Natural killer cell treated with Interleukin-12 subunit alpha and Interleukin-12 subunit beta and Interleukin-15 and Interleukin-18, amount 100 ng/mL, for 72 hours (primary cell): ENCODE results near the gene SORBS2. TPM values are rescaled to one million over a fixed set of nuclear protein-coding genes. Genes with fewer than 3 reads are reported as not detected.
"Not testable (repeated sequence)": the region's sequence is repeated elsewhere in the genome, so short reads cannot be mapped to it uniquely, and the experiment has no call there.

Experiments
- ATAC-seq, 2 donors: fragments of 150-1000 bp; cut with Tn5 transposase in 1 of 2; sonication (Bioruptor Pico), chemical (Tn5 transposase) in 1 of 2; 2 replicates each; pipeline ENCODE4 v1.10.0; 2021
- DNase-seq: peaks from one replicate; pipeline ENCODE4 v3.0.0; 2022; ENCODE audit warnings: low spot score
- H3K27ac Mint-ChIP-seq, 2 donors: 1 replicate in 1 of 2; 2 replicates in 1 of 2; pipeline ENCODE4 v1.8.0; 2022; ENCODE audit warnings: mixed read lengths in 2 of 2, mild to moderate bottlenecking in 1 of 2, moderate library complexity in 1 of 2
- H3K27me3 Mint-ChIP-seq, 2 donors: 1 replicate in 1 of 2; 2 replicates in 1 of 2; pipeline ENCODE4 v1.8.0; 2022; ENCODE audit warnings: mixed read lengths in 2 of 2
- H3K36me3 Mint-ChIP-seq: one replicate; pipeline ENCODE4 v1.8.0; 2022; ENCODE audit warnings: mixed read lengths
- H3K4me1 Mint-ChIP-seq, 2 donors: 1 replicate in 1 of 2; 2 replicates in 1 of 2; pipeline ENCODE4 v1.8.0; 2022; ENCODE audit warnings: low read depth in 2 of 2, mixed read lengths in 2 of 2, mild to moderate bottlenecking in 1 of 2
- H3K4me3 Mint-ChIP-seq: one replicate; pipeline ENCODE4 v1.8.0; 2022; ENCODE audit warnings: mixed read lengths
- H3K9me3 Mint-ChIP-seq: 2 replicates; pipeline ENCODE4 v1.8.0; 2022; ENCODE audit warnings: mixed read lengths
- total RNA-seq, 2 donors: library from RNA; stranded (reverse); gene quantifications; one replicate each; pipeline ENCODE4 v1.2.3, GENCODE V29; 2022

SORBS2 gene
- total RNA-seq, 2 donors from 2014 or later = not detected

DNA sequence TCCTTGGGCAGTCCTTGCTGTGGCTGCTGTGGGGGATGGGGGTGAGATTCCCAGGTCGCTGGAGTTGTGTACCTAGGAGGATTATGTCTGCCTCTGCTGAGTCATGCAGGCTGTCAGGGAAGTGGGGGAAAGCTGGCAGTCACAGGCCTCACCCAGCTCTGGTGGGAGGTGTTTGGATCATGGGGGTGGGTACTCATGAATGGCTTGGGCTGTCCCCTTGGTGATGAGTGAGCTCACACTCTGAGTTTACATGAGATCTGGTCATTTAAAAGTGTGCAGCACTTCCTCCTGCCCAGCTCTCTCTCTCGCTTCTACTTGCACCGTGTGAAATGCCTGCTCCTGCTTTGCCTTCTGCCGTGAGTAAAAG is 252.1 kb downstream of the SORBS2 start:
- Mint-ChIP-seq H3K36me3 (no peaks in the 10 kb centered on the region), H3K4me3 (no peak overlapping the region), H3K27me3 (peaks cover 19 to 29% of the 10 kb centered on the region in 2 donors), H3K27ac (no peak overlapping the region), H3K4me1 (no peaks in the 10 kb centered on the region), H3K9me3 (peaks cover 4% of the 10 kb centered on the region)
- ATAC-seq = no peak
- no peak for DNase-seq

DNA sequence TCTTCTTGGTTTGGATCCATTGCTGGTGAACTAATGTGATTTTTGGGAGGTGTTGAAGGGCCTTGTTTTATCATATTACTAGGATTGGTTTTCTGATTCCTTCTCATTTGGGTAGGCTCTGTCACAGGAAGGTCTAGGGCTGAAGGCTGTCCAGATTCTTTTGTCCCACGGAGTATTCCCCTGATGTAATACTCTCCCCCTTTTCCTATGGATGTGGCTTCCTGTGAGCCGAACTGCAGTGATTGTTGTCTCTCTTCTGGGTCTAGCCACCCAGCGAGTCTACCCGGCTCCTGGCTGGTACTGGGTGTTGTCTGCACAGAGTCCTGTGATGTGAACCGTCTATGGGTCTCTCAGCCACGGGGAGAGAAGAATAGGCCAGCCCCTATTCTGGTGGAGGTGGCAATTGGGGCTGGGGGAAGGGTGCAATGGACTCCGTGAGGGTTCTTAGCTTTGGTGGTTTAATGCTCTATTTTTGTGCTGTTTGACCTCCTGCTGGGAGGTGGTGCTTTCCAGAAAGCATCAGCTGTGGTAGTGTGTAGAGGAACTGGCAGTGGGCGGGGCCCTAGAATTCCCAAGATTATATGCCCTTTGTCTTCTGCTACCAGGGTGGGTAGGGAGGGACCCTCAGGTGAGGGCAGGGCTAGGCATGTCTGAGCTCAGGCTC is 252.6 kb downstream of the SORBS2 start:
- not testable (repeated sequence) for H3K4me3 Mint-ChIP-seq, H3K36me3 Mint-ChIP-seq, H3K4me1 Mint-ChIP-seq, ATAC-seq, H3K27ac Mint-ChIP-seq, H3K9me3 Mint-ChIP-seq, DNase-seq
- H3K27me3 Mint-ChIP-seq = peaks cover 19 to 27% of the 10 kb centered on the region in 2 donors

DNA sequence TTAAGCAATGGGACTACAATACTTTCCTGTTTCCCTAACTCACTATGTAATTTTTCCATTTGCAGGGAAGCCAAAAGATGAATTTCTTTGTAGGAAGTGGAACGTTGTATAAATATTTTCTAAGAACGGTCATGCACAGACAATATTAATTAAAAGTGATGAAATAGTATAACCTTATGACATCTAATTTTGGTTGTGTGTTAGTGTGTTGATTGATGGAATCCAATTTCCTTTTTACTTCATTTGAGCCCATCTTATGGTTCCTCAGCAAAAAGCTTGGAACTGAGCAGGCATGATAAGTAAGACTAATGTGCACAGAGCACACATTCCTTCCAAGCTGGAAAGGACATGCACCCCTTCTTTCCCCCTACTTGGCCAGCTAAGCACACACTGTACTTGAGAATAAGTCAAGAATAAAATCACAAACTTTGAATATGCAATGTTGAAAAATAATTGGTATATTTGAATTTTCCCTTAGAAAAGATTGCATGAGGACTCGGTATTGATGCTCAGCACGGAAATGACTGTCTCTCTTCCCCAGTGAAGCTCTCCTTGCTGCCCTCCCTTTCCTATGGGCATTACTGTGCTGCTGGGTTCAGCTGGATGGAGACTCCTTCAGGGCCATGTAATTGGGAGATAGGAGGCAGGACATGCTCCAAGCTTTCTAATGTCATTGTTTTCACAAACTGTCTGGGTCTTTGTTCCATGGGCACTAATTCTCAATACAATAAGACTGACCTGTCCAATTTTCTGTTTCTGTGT is 257.4 kb downstream of the SORBS2 start:
- Mint-ChIP-seq H3K4me1 (no peaks in the 10 kb centered on the region), H3K27ac (no peak overlapping the region)
- no peak for ATAC-seq

DNA sequence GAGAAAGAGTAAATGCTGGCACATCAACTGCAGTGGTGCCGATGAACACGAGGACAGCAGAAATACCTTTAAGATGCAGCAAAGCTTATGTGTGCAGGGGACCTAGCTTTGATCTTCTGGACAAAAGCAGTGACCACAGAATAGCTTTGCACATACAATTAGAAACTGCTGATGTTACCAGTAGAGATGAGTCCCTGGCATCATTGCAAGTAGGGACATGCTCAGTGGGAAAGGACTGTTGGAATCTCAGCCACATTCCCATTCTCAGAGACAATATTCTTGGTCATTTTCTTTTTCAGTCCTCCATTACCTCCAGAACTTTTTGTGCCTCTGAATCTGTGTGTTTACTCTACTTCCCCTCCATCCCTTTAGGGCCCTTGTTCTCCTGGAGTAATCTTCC is 259.7 kb downstream of the SORBS2 start:
- DNase-seq (no peak), ATAC-seq (no peak)
- H3K4me1 Mint-ChIP-seq = no peaks in the 10 kb centered on the region
- no peak overlapping the region for H3K27ac Mint-ChIP-seq
- H3K9me3 Mint-ChIP-seq = peaks cover 4% of the 10 kb centered on the region
- H3K36me3 Mint-ChIP-seq = no peaks in the 10 kb centered on the region
- H3K27me3 Mint-ChIP-seq = peaks cover 7 to 15% of the 10 kb centered on the region in 2 donors
- no peak overlapping the region for H3K4me3 Mint-ChIP-seq

More for the DNA sequence above, 257.4 kb downstream of the SORBS2 start:
- H3K36me3 Mint-ChIP-seq = no peaks in the 10 kb centered on the region
- peaks cover 19 to 24% of the 10 kb centered on the region in 2 donors for H3K27me3 Mint-ChIP-seq
- H3K4me3 Mint-ChIP-seq = no peak overlapping the region
- peaks cover 4% of the 10 kb centered on the region for H3K9me3 Mint-ChIP-seq
- DNase-seq = no peak

DNA sequence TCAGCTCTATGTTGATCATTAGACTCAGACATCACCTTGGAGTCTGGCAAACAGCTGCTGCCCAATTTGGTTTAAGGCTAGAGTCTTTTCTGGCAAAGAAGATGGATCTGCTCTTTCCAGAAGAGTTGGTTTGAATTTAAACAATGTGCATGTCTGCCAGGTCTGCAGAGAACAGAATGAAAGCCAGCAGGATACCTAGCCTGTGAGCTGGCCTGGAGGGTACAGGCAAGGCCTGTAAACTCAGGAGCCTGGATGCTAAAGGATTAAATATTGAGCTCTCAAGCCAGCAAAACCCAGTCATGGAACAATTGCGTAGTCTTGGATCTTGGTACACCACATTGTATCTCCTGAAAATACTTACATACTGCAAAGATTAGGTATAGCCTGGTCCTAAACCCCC is 261.1 kb downstream of the SORBS2 start:
- DNase-seq (no peak), ATAC-seq (no peak)
- H3K27me3 Mint-ChIP-seq = peaks cover 0 to 17% of the 10 kb centered on the region in 2 donors
- no peak overlapping the region for H3K4me3 Mint-ChIP-seq
- H3K36me3 Mint-ChIP-seq = no peaks in the 10 kb centered on the region
- no peaks in the 10 kb centered on the region for H3K4me1 Mint-ChIP-seq
- no peaks in the 10 kb centered on the region for H3K9me3 Mint-ChIP-seq
- no peak overlapping the region for H3K27ac Mint-ChIP-seq

DNA sequence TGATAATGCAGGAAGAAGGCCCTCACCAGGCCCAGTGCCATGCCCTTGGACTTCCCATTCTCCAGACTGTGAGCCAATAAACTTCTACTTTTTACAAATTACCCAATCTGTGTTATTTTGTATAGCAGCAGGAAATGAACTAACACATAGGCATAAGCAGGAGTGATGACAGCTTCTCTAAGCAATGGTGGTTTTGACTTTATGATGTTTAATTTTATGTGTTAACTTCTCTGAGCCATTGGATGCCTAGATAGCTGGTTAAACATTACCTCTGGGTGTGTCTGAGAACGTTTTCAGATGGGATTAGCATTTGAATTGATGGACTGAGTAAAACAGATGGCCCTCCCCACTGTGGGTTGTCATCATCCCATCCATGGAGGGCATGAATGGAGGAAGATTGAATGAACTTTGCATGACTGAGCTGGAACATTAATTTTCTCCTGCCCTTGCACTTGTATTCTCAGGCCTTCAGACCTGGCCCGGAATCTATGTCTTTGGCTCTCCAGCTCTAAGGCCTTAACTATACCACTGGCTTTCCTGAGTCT is 262.8 kb downstream of the SORBS2 start:
- DNase-seq = no peak
- H3K36me3 Mint-ChIP-seq = no peaks in the 10 kb centered on the region
- no peak overlapping the region for H3K4me3 Mint-ChIP-seq
- H3K27me3 Mint-ChIP-seq = peaks cover 0 to 15% of the 10 kb centered on the region in 2 donors
- H3K9me3 Mint-ChIP-seq = no peaks in the 10 kb centered on the region
- ATAC-seq = no peak
- no peaks in the 10 kb centered on the region for H3K4me1 Mint-ChIP-seq
- no peak overlapping the region for H3K27ac Mint-ChIP-seq

DNA sequence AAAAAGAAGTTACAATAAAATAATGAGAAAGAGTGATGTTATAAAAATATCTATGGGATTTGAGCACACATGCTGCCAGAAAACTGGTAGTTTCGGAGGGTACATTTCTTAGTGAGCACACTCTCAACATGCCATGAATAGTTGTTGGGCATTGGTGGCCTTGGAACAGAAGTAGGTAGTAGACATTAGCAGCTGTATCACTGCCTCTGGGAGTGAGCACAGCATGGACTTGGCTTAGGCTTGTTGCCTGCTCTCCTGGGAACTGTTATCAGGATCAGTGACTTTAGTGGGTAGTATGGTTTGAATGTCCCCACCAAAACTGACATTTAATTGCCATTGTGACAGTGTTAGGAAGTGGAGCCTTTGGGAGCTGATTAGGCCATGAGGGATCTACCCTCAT is 263.4 kb downstream of the SORBS2 start:
- no peak for DNase-seq
- H3K9me3 Mint-ChIP-seq = no peaks in the 10 kb centered on the region
- H3K4me3 Mint-ChIP-seq = no peak overlapping the region
- ATAC-seq = no peak
- no peaks in the 10 kb centered on the region for H3K4me1 Mint-ChIP-seq
- H3K27ac Mint-ChIP-seq = no peak overlapping the region
- H3K36me3 Mint-ChIP-seq = no peaks in the 10 kb centered on the region
- peaks cover 0 to 15% of the 10 kb centered on the region in 2 donors for H3K27me3 Mint-ChIP-seq

DNA sequence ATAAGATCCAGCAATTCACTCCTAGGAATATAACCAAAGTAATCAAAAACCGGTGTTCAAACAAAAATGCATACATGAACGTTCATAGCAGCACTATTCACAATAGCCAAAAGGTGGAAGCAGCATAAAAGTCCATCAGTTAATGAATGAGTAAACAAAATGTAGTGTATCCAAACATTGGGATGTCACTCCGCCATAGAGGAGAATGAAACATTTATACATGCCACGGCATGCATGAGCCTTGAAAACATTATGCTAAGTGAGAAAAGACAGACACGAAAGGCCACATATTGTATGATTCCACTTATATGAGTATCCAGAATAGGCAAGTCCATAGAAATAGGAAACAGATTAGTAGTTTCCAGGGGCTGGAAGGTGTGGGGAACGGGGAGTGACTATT is 265.7 kb downstream of the SORBS2 start:
- DNase-seq (no peak), ATAC-seq (no peak)
- peaks cover 12 to 18% of the 10 kb centered on the region in 2 donors for H3K27me3 Mint-ChIP-seq
- no peaks in the 10 kb centered on the region for H3K36me3 Mint-ChIP-seq
- no peak overlapping the region for H3K27ac Mint-ChIP-seq
- H3K4me1 Mint-ChIP-seq = no peaks in the 10 kb centered on the region
- H3K4me3 Mint-ChIP-seq = no peak overlapping the region
- no peaks in the 10 kb centered on the region for H3K9me3 Mint-ChIP-seq

DNA sequence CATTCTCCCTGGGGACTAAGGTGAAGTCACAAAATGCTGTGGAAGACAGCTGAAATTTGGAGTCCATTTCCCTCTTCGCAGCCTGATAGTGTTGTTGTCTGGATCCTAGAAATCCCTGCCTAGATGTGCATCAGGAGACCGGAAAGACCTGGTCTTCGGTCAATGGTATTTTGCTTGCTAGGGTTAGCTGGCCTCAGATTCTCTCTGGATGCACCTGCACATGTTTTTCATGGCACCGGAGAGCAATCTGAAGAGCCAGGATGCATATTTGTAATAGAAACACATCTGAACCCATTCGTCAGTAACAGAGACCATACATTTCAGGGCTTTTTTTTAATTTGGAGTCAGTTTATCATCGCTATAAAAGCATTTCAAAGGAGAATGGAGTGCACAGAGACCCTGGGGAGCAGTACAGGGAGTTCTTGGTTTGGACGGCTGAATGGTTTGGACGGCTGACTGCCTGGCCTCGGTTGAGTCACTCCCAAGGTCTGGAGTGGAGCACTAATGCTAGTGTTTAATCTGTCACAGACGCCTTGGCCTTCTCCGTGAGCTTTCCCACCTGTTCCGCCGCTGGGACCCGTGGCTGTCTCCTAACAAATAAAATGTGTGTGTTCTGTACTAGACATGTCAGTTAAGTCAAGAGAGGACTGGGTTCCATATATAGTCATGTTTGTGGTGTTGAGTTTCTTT is 269.2 kb downstream of the SORBS2 start:
- H3K27me3 Mint-ChIP-seq = peaks cover 16% of the 10 kb centered on the region in 2 donors
- H3K4me3 Mint-ChIP-seq = no peak overlapping the region
- ATAC-seq (no peak), DNase-seq (no peak)
- no peaks in the 10 kb centered on the region for H3K4me1 Mint-ChIP-seq
- no peaks in the 10 kb centered on the region for H3K9me3 Mint-ChIP-seq
- H3K27ac Mint-ChIP-seq = no peak overlapping the region
- no peaks in the 10 kb centered on the region for H3K36me3 Mint-ChIP-seq

DNA sequence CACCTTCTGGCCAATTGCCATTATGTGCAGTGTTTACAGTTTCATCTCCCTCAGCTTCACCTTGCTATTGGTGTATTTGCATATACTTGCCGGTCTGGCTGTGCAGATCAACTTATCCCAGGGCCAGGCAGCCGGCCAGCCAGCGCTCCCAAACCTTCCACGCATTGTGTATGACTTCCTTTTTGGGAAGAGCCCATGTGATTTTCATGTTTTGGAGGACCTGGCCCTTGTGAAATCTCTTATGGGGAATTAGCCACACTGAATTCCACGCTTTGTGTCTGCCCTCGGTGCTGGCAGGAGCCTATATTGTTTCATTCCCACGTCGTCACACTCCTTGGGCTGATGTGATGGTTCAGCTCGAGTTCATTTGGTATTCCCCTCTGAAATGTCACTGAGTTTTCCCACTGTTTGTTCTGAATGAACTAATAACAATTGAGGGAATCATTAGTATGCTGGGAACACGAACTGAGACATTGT is 270.7 kb downstream of the SORBS2 start:
- no peaks in the 10 kb centered on the region for H3K9me3 Mint-ChIP-seq
- DNase-seq (no peak), ATAC-seq (no peak)
- no peaks in the 10 kb centered on the region for H3K4me1 Mint-ChIP-seq
- H3K27ac Mint-ChIP-seq = no peak overlapping the region
- peaks cover 16 to 18% of the 10 kb centered on the region in 2 donors for H3K27me3 Mint-ChIP-seq
- no peaks in the 10 kb centered on the region for H3K36me3 Mint-ChIP-seq
- no peak overlapping the region for H3K4me3 Mint-ChIP-seq

DNA sequence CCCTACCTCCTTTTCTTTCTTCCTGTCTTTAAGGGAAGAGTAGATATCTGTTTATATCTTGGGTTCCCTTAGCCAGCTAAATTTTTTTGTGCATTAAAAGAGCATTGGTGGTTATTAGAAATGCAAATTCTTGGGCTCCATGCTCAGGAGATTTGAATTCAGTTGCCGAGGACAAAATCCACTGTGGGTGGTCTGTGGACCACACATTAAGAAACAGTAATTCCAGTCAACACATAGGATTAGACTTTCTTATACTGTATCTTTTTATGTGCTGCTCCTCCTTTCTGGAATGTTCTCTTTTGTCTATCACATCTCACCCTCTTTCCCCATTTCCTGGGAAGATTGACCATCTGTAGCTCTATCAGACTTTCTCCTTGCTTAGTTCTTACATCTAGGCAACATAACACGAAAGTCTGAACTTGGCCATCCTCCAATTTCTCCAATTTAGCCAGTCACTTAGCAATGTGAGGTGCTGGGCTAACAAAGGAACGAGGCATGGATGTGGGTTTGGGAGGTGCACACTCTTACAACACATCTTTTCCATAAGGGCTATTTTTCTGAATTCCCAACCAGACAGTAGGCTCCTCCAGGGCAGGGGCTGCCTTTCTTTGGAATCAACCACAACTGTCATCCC is 271.4 kb downstream of the SORBS2 start:
- ATAC-seq (no peak), DNase-seq (no peak)
- Mint-ChIP-seq H3K27ac (no peak overlapping the region), H3K4me1 (no peaks in the 10 kb centered on the region), H3K27me3 (peaks cover 16 to 22% of the 10 kb centered on the region in 2 donors), H3K36me3 (no peaks in the 10 kb centered on the region), H3K4me3 (no peak overlapping the region), H3K9me3 (no peaks in the 10 kb centered on the region)

DNA sequence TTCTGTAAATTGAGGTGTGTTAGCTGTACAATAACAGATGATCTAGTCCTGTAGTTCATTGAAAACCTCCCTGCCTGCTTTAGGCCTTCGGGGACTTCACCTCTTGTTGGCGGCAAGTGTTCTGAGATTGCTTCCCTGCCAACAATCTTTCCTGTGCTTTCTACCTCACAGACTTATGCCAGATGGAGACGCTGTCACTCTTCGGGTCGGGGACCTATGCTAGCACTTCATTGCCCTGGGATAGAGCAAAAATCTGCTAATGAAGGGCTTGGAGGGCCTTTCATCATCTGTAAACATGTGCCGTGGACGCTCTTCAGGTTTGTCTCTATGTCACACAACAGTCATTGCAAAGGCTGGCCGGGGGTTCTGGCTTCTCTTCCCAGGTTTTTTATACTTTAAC is 272.0 kb downstream of the SORBS2 start:
- no peak for ATAC-seq
- no peaks in the 10 kb centered on the region for H3K9me3 Mint-ChIP-seq
- DNase-seq = no peak
- H3K36me3 Mint-ChIP-seq = no peaks in the 10 kb centered on the region
- no peak overlapping the region for H3K4me3 Mint-ChIP-seq
- H3K27ac Mint-ChIP-seq = no peak overlapping the region
- H3K27me3 Mint-ChIP-seq = peaks cover 16 to 23% of the 10 kb centered on the region in 2 donors
- H3K4me1 Mint-ChIP-seq = no peaks in the 10 kb centered on the region

DNA sequence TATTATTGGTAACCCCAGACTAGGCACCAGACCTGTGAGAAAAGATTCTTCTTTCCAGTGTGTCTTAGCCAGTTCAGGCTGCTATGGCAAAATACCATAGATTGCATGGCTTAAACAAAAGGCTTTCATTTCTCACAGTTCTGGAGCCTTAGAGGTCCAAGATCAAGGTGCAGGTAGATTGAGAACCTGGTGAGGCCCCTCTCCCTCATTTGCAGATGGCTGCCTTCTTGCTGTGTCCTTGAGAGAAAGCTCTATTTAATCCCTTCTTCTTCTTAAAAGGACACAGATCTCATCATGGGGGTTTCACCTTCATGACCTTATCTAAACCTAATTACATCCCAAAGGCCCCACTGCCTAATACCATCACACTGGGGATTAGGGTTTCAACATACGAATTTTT is 273.2 kb downstream of the SORBS2 start:
- H3K27ac Mint-ChIP-seq = no peak overlapping the region
- H3K4me1 Mint-ChIP-seq = no peaks in the 10 kb centered on the region
- no peaks in the 10 kb centered on the region for H3K9me3 Mint-ChIP-seq
- no peak for ATAC-seq
- H3K36me3 Mint-ChIP-seq = no peaks in the 10 kb centered on the region
- no peak for DNase-seq
- H3K4me3 Mint-ChIP-seq = no peak overlapping the region
- peaks cover 16 to 23% of the 10 kb centered on the region in 2 donors for H3K27me3 Mint-ChIP-seq
